ENCODE measurements around the gene DNAJB4. TPM values are rescaled to one million over a fixed set of nuclear protein-coding genes. Genes with fewer than 3 reads are reported as not detected.

Gene DNAJB4
- total RNA-seq, 1 experiment from 2014 or later, result 23.4 TPM

DNA sequence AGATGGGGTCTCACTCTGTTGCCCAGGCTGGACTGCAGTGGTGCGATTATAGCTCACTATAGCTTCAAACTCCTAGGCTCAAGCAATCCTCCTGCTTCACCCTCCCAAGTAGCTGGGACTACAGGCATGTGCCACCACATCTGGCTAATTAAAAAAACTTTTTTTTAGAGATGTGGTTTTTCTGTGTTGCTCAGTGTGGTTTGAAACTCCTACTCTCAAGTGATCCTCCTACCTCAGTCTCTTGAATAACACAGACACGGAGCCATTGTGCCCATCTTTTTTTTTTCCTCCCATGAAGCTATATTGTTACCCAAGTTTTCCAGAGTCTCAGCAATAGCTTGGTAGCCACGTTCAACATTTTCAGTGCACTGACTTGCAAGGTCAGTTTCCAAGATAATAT is 43.7 kb downstream of the DNAJB4 start:
- ATAC-seq, result no peak
- Mint-ChIP-seq H3K27ac (no peak overlapping the region), H3K4me3 (no peak overlapping the region), H3K27me3 (ENCODE audit: low read depth) (peaks cover 41% of the 10 kb centered on the region), H3K36me3 (no peaks in the 10 kb centered on the region), H3K9me3 (no peaks in the 10 kb centered on the region), H3K4me1 (peaks cover 41% of the 10 kb centered on the region)
- DNase-seq (ENCODE audit: low spot score), result no peak
- ChIA-PET POLR2A (no interaction called here), CTCF (no interaction called here)
- TF ChIP-seq, protein P1, sequence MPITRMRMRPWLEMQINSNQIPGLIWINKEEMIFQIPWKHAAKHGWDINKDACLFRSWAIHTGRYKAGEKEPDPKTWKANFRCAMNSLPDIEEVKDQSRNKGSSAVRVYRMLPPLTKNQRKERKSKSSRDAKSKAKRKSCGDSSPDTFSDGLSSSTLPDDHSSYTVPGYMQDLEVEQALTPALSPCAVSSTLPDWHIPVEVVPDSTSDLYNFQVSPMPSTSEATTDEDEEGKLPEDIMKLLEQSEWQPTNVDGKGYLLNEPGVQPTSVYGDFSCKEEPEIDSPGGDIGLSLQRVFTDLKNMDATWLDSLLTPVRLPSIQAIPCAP (CRISPR knock-in tag; IDR thresholded peaks at IDR 0.05), result no peak
- TF ChIP-seq ZNF121 (CRISPR knock-in tag; IDR thresholded peaks at IDR 0.05), result 0 out of 2 replicates have a peak, but pooled peaks have one; percentile 26

DNA sequence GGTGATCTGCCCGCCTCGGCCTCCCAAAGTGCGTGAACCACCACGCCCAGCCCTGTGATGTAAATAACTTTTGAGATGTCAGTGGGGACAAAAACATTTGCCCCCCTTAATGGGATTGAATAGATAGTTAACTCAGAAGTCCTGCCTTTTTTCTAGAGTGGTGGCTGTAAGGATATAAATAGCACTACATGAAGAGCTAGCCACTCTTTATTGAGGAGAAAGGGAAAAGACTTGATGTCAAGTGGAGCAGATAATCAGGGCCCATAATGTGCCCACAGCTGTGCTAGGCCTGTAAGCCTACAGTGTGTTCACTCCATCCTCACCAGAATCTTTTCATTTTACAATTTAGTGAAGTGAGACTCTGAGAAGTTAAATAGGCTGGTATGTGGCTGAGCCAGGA is 44.7 kb downstream of the DNAJB4 start:
- peaks cover 41% of the 10 kb centered on the region for H3K4me1 Mint-ChIP-seq
- no peak for TF ChIP-seq EMX1 (CRISPR knock-in tag; IDR thresholded peaks at IDR 0.05)
- TF ChIP-seq KAT7 (CRISPR knock-in tag; IDR thresholded peaks at IDR 0.05; ENCODE audit: borderline replicate concordance), result no peak
- TF ChIP-seq ZNF396 (CRISPR knock-in tag; IDR thresholded peaks at IDR 0.05; ENCODE audit: borderline replicate concordance), result no peak
- TF ChIP-seq, protein P2, sequence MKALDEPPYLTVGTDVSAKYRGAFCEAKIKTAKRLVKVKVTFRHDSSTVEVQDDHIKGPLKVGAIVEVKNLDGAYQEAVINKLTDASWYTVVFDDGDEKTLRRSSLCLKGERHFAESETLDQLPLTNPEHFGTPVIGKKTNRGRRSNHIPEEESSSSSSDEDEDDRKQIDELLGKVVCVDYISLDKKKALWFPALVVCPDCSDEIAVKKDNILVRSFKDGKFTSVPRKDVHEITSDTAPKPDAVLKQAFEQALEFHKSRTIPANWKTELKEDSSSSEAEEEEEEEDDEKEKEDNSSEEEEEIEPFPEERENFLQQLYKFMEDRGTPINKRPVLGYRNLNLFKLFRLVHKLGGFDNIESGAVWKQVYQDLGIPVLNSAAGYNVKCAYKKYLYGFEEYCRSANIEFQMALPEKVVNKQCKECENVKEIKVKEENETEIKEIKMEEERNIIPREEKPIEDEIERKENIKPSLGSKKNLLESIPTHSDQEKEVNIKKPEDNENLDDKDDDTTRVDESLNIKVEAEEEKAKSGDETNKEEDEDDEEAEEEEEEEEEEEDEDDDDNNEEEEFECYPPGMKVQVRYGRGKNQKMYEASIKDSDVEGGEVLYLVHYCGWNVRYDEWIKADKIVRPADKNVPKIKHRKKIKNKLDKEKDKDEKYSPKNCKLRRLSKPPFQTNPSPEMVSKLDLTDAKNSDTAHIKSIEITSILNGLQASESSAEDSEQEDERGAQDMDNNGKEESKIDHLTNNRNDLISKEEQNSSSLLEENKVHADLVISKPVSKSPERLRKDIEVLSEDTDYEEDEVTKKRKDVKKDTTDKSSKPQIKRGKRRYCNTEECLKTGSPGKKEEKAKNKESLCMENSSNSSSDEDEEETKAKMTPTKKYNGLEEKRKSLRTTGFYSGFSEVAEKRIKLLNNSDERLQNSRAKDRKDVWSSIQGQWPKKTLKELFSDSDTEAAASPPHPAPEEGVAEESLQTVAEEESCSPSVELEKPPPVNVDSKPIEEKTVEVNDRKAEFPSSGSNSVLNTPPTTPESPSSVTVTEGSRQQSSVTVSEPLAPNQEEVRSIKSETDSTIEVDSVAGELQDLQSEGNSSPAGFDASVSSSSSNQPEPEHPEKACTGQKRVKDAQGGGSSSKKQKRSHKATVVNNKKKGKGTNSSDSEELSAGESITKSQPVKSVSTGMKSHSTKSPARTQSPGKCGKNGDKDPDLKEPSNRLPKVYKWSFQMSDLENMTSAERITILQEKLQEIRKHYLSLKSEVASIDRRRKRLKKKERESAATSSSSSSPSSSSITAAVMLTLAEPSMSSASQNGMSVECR (CRISPR knock-in tag; IDR thresholded peaks at IDR 0.05; ENCODE audit: borderline replicate concordance), result no peak
- no peak for TF ChIP-seq TCF7 (CRISPR knock-in tag; IDR thresholded peaks at IDR 0.05; ENCODE audit: low read depth)
- TF ChIP-seq ZNF263 (CRISPR knock-in tag; IDR thresholded peaks at IDR 0.05; ENCODE audit: low read depth), result no peak
- no peak for TF ChIP-seq SMAD3 (CRISPR knock-in tag; IDR thresholded peaks at IDR 0.05; ENCODE audit: borderline replicate concordance)
- TF ChIP-seq, protein P3, sequence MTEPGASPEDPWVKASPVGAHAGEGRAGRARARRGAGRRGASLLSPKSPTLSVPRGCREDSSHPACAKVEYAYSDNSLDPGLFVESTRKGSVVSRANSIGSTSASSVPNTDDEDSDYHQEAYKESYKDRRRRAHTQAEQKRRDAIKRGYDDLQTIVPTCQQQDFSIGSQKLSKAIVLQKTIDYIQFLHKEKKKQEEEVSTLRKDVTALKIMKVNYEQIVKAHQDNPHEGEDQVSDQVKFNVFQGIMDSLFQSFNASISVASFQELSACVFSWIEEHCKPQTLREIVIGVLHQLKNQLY (CRISPR knock-in tag; IDR thresholded peaks at IDR 0.05), result no peak
- TF ChIP-seq, protein P4, sequence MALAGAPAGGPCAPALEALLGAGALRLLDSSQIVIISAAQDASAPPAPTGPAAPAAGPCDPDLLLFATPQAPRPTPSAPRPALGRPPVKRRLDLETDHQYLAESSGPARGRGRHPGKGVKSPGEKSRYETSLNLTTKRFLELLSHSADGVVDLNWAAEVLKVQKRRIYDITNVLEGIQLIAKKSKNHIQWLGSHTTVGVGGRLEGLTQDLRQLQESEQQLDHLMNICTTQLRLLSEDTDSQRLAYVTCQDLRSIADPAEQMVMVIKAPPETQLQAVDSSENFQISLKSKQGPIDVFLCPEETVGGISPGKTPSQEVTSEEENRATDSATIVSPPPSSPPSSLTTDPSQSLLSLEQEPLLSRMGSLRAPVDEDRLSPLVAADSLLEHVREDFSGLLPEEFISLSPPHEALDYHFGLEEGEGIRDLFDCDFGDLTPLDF (CRISPR knock-in tag; IDR thresholded peaks at IDR 0.05), result no peak
- TF ChIP-seq ETV6 (CRISPR knock-in tag; IDR thresholded peaks at IDR 0.05), result no peak
- no peak for TF ChIP-seq HMGA2 (CRISPR knock-in tag; IDR thresholded peaks at IDR 0.05)
- TF ChIP-seq ZNF232 (CRISPR knock-in tag; IDR thresholded peaks at IDR 0.05), result no peak
- no peak for TF ChIP-seq NR1H2 (CRISPR knock-in tag; IDR thresholded peaks at IDR 0.05)
- TF ChIP-seq, protein P5, sequence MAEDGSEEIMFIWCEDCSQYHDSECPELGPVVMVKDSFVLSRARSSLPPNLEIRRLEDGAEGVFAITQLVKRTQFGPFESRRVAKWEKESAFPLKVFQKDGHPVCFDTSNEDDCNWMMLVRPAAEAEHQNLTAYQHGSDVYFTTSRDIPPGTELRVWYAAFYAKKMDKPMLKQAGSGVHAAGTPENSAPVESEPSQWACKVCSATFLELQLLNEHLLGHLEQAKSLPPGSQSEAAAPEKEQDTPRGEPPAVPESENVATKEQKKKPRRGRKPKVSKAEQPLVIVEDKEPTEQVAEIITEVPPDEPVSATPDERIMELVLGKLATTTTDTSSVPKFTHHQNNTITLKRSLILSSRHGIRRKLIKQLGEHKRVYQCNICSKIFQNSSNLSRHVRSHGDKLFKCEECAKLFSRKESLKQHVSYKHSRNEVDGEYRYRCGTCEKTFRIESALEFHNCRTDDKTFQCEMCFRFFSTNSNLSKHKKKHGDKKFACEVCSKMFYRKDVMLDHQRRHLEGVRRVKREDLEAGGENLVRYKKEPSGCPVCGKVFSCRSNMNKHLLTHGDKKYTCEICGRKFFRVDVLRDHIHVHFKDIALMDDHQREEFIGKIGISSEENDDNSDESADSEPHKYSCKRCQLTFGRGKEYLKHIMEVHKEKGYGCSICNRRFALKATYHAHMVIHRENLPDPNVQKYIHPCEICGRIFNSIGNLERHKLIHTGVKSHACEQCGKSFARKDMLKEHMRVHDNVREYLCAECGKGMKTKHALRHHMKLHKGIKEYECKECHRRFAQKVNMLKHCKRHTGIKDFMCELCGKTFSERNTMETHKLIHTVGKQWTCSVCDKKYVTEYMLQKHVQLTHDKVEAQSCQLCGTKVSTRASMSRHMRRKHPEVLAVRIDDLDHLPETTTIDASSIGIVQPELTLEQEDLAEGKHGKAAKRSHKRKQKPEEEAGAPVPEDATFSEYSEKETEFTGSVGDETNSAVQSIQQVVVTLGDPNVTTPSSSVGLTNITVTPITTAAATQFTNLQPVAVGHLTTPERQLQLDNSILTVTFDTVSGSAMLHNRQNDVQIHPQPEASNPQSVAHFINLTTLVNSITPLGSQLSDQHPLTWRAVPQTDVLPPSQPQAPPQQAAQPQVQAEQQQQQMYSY (CRISPR knock-in tag; IDR thresholded peaks at IDR 0.05), result no peak
- no peak for TF ChIP-seq SOX15 (CRISPR knock-in tag; IDR thresholded peaks at IDR 0.05)
- no peak for TF ChIP-seq ZBTB21 (CRISPR knock-in tag; IDR thresholded peaks at IDR 0.05; ENCODE audit: borderline replicate concordance)
- TF ChIP-seq, protein P6, sequence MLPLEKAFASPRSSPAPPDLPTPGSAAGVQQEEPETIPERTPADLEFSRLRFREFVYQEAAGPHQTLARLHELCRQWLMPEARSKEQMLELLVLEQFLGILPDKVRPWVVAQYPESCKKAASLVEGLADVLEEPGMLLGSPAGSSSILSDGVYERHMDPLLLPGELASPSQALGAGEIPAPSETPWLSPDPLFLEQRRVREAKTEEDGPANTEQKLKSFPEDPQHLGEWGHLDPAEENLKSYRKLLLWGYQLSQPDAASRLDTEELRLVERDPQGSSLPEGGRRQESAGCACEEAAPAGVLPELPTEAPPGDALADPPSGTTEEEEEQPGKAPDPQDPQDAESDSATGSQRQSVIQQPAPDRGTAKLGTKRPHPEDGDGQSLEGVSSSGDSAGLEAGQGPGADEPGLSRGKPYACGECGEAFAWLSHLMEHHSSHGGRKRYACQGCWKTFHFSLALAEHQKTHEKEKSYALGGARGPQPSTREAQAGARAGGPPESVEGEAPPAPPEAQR (CRISPR knock-in tag; IDR thresholded peaks at IDR 0.05), result no peak
- peaks cover 34% of the 10 kb centered on the region for H3K27me3 Mint-ChIP-seq (ENCODE audit: low read depth)
- H3K4me3 Mint-ChIP-seq, result no peak overlapping the region
- DNase-seq (ENCODE audit: low spot score), result no peak
- ChIA-PET POLR2A (no interaction called here), CTCF (interaction anchor here (0.6 to 0.9 kb wide), 3 partner anchors 12 to 224 kb away, joined by 3 read pairs; no protein-coding TSS in a partner anchor)
- no peak for ATAC-seq
- H3K27ac Mint-ChIP-seq, result no peak overlapping the region
- H3K36me3 Mint-ChIP-seq, result no peaks in the 10 kb centered on the region
- no peaks in the 10 kb centered on the region for H3K9me3 Mint-ChIP-seq
